GM12891 (cell line): ENCODE data around the gene ARFGEF2.

Source experiments
- DNase-seq: peaks from one replicate; pipeline ENCODE4 v3.0.0; 2011; ENCODE audit warnings: low spot score; ENCODE audit not compliant: insufficient read length
- FAIRE-seq: peaks from 2 replicates; lab custom pipeline; 2011; peaks lifted over from hg19 to GRCh38; lab: Jason Lieb, UNC
- PAX5 ChIP-seq: IDR thresholded peaks from 2 replicates; pipeline ENCODE4 v1.6.1; 2011; ENCODE audit warnings: low read length, moderate library complexity, mild to moderate bottlenecking; ENCODE audit not compliant: insufficient read depth, severe bottlenecking
- POLR2A ChIP-seq: IDR thresholded peaks from 2 replicates; pipeline ENCODE4 v1.6.1; 2011; ENCODE audit warnings: low read depth, low read length, control low read depth
- POLR2AphosphoS5 ChIP-seq: IDR thresholded peaks from 2 replicates; pipeline ENCODE4 v1.6.1; 2011; ENCODE audit warnings: low read depth, low read length, control low read depth
- POU2F2 ChIP-seq: IDR thresholded peaks from 2 replicates; pipeline ENCODE4 v1.6.1; 2011; ENCODE audit warnings: low read depth, mild to moderate bottlenecking, control low read depth, low read length, moderate library complexity
- SPI1 ChIP-seq: IDR thresholded peaks from 2 replicates; pipeline ENCODE4 v1.6.1; 2011; ENCODE audit warnings: low read depth, low read length, control low read depth
- TAF1 ChIP-seq: IDR thresholded peaks from 2 replicates; pipeline ENCODE4 v1.6.1; 2011; ENCODE audit warnings: low read depth, low read length, control low read depth

Gene ARFGEF2

DNA sequence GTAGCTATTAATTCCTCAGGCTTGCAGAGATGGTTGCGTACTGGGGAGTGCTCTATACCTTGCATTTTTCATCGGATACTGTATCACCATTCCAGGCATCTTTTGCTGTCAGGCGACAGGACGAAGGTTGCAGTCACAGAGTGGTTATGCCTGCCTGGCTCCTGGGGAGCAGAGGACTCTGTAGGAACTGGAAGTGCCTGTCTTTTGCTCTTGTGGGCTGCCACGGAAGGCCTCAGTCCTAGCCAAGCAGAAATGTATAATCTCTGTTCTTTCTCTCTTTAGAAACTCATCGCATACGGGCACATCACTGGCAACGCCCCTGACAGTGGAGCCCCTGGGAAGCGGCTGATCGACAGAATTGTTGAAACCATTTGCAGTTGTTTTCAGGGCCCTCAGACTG is 29.5 kb downstream of the ARFGEF2 start:
- FAIRE-seq, result no peak
- DNase-seq, result no peak
- TF ChIP-seq POLR2A (no peak), SPI1 (no peak), POU2F2 (no peak), PAX5 (no peak), POLR2AphosphoS5 (no peak), TAF1 (no peak)

DNA sequence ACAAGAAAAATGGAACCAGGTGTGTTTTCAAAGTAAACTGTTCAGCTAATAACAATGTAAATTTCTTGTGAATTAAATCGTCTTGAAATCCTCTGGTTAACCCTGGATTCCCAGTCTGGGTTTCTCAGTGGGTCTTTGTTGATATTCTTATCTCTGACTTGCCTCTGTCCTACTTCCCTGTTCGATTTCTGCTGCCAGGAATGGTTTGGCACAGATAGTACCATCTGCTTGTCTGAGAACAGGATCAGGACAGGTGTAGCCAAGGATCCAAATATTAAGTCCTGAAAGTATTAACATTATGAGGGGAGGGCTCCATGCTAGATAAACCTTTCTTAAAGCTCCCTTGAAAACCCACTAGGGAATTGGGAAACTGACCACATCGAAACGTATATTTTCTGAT is 30.1 kb downstream of the ARFGEF2 start:
- TF ChIP-seq POLR2A, result no peak
- no peak for FAIRE-seq
- no peak for DNase-seq

DNA sequence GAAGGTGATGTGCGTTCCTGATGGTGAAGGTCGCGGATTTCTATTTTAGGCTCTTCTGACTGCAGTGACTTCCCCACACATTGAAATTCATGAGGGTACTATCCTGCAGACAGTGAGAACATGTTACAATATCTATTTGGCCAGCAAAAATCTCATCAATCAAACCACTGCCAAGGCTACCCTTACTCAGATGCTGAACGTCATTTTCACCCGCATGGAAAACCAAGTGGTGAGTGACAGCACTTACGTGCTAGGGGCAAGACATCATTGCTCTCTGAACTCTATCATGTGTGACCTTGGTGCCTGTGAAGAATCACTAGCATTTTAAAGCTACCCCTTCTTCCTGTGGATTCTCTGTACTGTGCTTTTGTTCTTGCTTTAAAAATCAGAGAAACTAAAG is 31.1 kb downstream of the ARFGEF2 start:
- no peak for TF ChIP-seq POU2F2
- FAIRE-seq (no peak), DNase-seq (no peak)

DNA sequence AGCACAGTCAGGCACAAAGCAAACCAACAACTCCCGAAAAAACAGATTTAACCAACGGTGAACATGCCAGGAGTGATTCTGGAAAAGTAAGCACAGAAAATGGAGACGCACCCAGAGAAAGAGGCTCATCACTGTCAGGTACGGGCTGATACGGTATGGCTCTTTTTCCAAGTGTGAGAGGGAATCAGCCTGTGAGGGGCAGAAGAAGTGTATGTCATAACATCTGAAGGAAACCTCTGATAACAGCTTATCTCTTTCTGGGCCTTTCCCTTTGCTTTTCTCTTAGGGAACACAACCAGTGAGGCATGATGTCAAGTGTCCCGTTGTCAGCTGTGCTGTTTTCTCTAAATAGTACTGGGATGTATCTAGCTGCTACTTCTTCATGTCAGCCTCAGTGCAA is 32.1 kb downstream of the ARFGEF2 start:
- DNase-seq (no peak), FAIRE-seq (no peak)
- TF ChIP-seq PAX5, result no peak
- TF ChIP-seq POLR2A, result no peak
- TF ChIP-seq POU2F2, result no peak
- no peak for TF ChIP-seq POLR2AphosphoS5
- no peak for TF ChIP-seq SPI1
- TF ChIP-seq TAF1, result no peak

DNA sequence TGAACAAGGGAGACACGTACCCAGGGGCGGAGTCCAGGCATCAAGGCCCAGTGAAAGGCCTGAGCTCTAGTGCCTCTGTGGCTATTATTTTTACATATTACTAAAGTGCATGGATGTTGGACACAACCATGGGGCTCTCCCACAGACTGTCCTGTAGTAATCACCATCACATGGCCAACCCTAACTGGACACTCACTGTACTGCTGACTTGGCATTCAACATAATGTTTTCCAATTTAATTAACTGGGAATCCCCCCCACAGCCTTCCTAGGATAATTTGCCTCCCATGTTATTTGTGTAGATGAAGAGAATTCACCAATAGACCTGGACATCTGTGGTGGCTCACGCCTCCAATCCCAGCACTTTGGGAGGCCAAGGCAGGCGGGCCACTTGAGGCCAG is 34.5 kb downstream of the ARFGEF2 start:
- FAIRE-seq (no peak), DNase-seq (no peak)

DNA sequence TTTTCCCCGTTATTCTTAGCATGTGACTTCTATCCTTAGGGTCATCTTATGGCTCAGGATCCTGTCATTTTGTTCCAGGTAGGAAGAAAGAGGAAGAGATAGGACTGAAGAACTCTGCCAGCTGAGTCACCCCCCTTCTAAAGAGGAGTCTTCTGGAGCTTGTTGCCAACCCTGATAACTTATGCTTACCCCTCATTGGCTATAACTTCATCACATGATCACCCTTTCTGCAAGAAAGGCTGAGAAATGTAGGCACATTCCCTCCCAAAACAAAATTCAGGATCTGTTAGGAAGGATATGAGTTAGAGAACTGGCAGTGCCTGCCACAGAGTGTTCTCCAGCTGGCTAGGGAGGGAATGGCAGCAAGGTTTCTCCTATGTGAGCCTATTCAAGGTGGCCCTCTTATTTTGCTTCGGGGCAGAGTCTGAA is 35.6 kb downstream of the ARFGEF2 start:
- DNase-seq (no peak), FAIRE-seq (no peak)
- no peak for TF ChIP-seq PAX5

More for the DNA sequence above, 34.5 kb downstream of the ARFGEF2 start:
- TF ChIP-seq POLR2AphosphoS5 (no peak), SPI1 (no peak), POU2F2 (no peak), POLR2A (no peak), PAX5 (no peak), TAF1 (no peak)

DNA sequence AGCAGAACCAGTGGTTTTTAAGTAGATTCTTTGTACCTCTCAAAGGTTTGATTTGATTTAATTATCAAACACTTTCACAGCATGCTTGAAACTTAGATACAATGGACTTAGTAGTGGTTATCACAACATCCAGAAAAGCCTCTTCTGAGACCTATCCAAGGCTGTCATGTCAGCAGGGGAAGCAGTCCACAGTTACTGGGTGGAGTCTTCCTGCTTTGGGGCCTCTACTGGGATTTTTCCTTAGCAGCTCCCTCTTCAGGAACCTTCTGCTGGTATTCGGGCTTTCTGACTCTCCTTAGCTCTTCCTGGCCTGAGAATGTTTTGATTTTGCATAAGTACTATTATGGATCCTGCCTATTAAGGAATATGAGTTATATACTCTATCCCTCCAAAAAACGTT is 36.0 kb downstream of the ARFGEF2 start:
- FAIRE-seq, result no peak
- no peak for DNase-seq
- no peak for TF ChIP-seq PAX5
- no peak for TF ChIP-seq TAF1
- no peak for TF ChIP-seq POU2F2
- no peak for TF ChIP-seq POLR2AphosphoS5

DNA sequence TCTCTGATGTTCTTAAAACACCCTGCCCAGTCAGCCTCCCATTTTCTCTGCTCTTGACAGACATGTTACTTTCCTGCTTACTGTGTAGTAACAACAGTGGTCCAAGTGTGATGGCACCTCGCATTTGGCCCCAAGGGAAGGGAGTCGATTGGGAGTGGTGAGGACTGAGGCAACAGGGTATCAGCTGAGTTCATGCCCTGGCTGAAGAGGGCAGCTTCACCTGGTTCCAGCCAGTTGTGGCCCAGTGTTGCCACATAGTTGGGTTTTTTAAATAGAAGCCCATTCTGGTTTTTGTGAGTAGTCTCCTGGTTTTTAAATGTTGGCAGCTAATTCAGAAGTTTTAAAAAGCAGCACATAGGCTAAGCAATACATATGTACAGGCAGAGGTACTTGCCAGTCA is 37.2 kb downstream of the ARFGEF2 start:
- TF ChIP-seq POU2F2, result no peak
- TF ChIP-seq POLR2A, result no peak
- no peak for TF ChIP-seq PAX5
- no peak for TF ChIP-seq SPI1
- TF ChIP-seq POLR2AphosphoS5, result no peak
- no peak for TF ChIP-seq TAF1
- FAIRE-seq (no peak), DNase-seq (no peak)

DNA sequence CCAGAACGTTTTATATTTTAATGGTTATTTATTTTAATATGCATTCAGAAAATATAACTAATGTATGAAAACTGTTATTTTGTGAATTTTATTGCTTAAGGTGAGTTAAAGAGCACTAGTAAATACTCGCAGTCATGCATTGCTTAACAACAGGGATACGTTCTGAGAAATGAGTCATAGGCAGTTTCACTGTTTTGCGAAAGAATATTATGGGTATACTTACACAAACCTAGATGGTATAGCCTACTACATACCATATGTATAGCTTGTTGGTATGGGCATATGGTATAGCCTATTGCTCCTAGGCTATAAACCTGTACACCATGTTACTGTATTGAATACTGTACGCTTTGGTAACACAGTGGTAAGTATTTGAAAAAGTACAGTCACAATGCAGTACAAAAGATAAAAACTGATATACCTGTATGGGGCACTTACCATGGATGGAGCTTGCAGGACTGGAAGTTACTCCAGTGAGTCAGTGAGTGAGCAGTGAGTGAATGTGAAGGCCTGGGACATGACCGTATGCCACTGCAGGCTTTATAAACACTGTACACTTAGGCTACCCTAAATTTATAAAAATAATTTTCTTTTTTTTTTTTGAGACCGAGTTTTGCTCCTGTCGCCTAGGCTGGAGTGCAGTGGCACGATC is 38.5 kb downstream of the ARFGEF2 start:
- FAIRE-seq, result no peak
- no peak for DNase-seq
- TF ChIP-seq PAX5 (no peak), SPI1 (no peak), POU2F2 (no peak), POLR2A (no peak)

DNA sequence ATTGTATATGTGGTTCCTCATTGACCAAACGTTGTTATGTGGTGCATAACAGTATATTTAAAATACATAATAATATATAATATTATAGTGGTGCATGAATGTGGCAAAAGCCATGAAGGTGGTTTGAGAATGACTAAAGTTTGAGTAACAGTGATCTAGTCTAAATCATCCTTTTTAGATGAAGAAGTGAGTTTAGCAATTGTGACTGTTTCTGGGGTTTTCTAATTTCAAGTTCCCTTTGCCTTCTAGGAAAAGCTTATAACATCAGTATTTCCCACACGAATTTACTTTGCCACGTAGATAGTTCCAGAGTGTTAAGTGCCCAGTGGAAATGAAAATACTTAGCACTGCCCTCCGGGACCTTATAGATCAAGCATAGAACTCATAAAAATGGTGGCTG is 40.9 kb downstream of the ARFGEF2 start:
- DNase-seq (no peak), FAIRE-seq (no peak)
- TF ChIP-seq SPI1 (no peak), TAF1 (no peak), POLR2AphosphoS5 (no peak), PAX5 (no peak), POU2F2 (no peak), POLR2A (no peak)

DNA sequence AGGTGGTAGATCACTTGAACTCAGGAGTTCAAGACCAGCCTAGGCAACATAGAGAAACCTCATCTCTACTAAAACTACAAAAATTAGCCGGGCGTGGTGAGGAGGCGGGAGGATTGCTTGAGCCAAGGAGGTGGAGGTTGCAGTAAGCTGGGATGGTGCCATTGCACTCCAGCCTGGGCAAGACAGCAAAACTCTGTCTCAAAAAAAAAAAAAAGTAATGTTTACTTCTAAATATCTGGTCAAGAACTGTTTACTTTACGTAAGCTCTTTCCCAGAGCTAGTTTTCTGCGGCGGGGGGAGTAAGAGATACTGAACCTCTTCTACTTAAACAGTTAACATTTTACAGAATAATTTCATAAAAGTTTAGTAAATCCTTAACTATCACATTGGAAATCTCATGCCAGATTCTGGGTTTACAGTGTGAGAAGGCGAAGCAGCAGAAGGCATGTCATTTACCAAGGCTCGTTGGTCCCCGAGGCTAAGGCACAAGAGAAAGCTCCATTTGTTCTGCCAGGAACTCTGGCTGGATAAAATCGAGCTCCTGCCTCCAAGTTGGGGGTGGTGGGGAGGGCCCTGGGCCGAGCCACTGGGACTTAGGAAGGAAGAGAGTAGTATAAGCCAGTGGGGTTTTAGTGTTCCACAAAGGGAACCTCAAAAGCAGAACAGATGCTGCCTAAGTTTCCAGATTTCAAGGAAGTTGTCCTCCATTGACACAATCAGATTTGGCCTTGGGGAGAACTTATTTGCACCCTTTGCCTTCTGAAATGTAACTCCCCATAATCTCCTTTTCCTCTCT is 41.7 kb downstream of the ARFGEF2 start:
- no peak for FAIRE-seq

More for the DNA sequence above, 41.7 kb downstream of the ARFGEF2 start:
- DNase-seq, result no peak
- TF ChIP-seq POLR2AphosphoS5 (no peak), POU2F2 (no peak), POLR2A (no peak), SPI1 (no peak), PAX5 (no peak), TAF1 (no peak)
